ENCODE results near the gene DNAH5.
A peak's percentile ranks its signal among the peaks of the same experiment; 100 is the strongest.
"Not testable (repeated sequence)": the region's sequence is repeated elsewhere in the genome, so short reads cannot be mapped to it uniquely, and the experiment has no call there.

DNAH5 gene

GRCh38 chr5:13944560-13945199 is at the start of gene DNAH5:
Gene DNAH5 (minus strand): TSS chr5:13944688. CDS start chr5:13944438, 250 bp downstream.
- no peak for DNase-seq

GRCh38 chr5:13993926-13994325 is 49.4 kb upstream of the DNAH5 start:
- DNase-seq: no peak

- DNase-seq: no peak
Observed at GRCh38 chr5:13992795-13993194, 48.3 kb upstream of the DNAH5 start.

GRCh38 chr5:13991365-13991764 is 46.9 kb upstream of the DNAH5 start:
- no peak for DNase-seq

- no peak for DNase-seq
Observed at GRCh38 chr5:13990896-13991295, 46.4 kb upstream of the DNAH5 start.

- DNase-seq: no peak
Observed at GRCh38 chr5:13989832-13990231, 45.3 kb upstream of the DNAH5 start.

GRCh38 chr5:13987843-13988464 is 43.5 kb upstream of the DNAH5 start:
- peak; percentile 26 for DNase-seq

- DNase-seq: no peak
Observed at GRCh38 chr5:13985731-13986418, 41.4 kb upstream of the DNAH5 start.

GRCh38 chr5:13984888-13985287 is 40.4 kb upstream of the DNAH5 start:
- not testable (repeated sequence) for DNase-seq

GRCh38 chr5:13976867-13977830 is 32.7 kb upstream of the DNAH5 start:
- DNase-seq: peak; percentile 2

GRCh38 chr5:13976223-13976622 is 31.7 kb upstream of the DNAH5 start:
- DNase-seq: no peak

GRCh38 chr5:13975246-13975645 is 30.8 kb upstream of the DNAH5 start:
- DNase-seq: no peak

GRCh38 chr5:13973724-13974123 is 29.2 kb upstream of the DNAH5 start:
- no peak for DNase-seq

GRCh38 chr5:13972029-13972428 is 27.5 kb upstream of the DNAH5 start:
- no peak for DNase-seq

- peak; percentile 17 for DNase-seq
Observed at GRCh38 chr5:13957032-13957645, 12.7 kb upstream of the DNAH5 start.

GRCh38 chr5:13956471-13956870 is 12.0 kb upstream of the DNAH5 start:
- no peak for DNase-seq

GRCh38 chr5:13955896-13956295 is 11.4 kb upstream of the DNAH5 start:
- DNase-seq: no peak

- no peak for DNase-seq
Observed at GRCh38 chr5:13946111-13946510, 1.6 kb upstream of the DNAH5 start.

GRCh38 chr5:13945271-13945670 is 783 bp upstream of the DNAH5 start:
- no peak for DNase-seq

- DNase-seq: no peak
Observed at GRCh38 chr5:13943676-13944075, 812 bp downstream of the DNAH5 start.

- DNase-seq: no peak
Observed at GRCh38 chr5:13941468-13941867, 3.0 kb downstream of the DNAH5 start.

- DNase-seq: no peak
Observed at GRCh38 chr5:13939638-13940037, 4.8 kb downstream of the DNAH5 start.

GRCh38 chr5:13934921-13935320 is 9.6 kb downstream of the DNAH5 start:
- DNase-seq: no peak

Measured in activated CD4-positive, alpha-beta T cell treated with anti-CD3 and anti-CD28 coated beads, Interleukin-2, amount 50 U/mL, for 16 hours (primary cell).